ENCODE data around the gene FHDC1. TPM values are rescaled to one million over a fixed set of nuclear protein-coding genes. Genes with fewer than 3 reads are reported as not detected.

FHDC1 gene, protein sequence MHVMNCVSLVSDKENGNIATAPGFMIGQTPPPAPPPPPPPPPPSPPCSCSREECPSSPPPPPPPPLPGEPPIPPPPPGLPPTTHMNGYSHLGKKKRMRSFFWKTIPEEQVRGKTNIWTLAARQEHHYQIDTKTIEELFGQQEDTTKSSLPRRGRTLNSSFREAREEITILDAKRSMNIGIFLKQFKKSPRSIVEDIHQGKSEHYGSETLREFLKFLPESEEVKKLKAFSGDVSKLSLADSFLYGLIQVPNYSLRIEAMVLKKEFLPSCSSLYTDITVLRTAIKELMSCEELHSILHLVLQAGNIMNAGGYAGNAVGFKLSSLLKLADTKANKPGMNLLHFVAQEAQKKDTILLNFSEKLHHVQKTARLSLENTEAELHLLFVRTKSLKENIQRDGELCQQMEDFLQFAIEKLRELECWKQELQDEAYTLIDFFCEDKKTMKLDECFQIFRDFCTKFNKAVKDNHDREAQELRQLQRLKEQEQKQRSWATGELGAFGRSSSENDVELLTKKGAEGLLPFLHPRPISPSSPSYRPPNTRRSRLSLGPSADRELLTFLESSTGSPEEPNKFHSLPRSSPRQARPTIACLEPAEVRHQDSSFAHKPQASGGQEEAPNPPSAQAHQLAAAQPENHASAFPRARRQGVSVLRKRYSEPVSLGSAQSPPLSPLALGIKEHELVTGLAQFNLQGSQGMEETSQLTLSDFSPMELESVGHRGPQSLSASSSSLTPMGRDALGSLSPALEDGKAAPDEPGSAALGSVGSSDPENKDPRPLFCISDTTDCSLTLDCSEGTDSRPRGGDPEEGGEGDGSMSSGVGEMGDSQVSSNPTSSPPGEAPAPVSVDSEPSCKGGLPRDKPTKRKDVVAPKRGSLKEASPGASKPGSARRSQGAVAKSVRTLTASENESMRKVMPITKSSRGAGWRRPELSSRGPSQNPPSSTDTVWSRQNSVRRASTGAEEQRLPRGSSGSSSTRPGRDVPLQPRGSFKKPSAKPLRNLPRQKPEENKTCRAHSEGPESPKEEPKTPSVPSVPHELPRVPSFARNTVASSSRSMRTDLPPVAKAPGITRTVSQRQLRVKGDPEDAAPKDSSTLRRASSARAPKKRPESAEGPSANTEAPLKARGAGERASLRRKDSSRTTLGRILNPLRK
- total RNA-seq (2022) (6.0 and 7.8 TPM in 2 replicates), Bru-seq, nascent RNA (percentile 59 among the genes with signal in this experiment), BruChase-seq, experiment 1, labeled RNA remaining after a 6-hour chase (percentile 45 among the genes with signal in this experiment), BruChase-seq, experiment 2, labeled RNA remaining after a 2-hour chase (percentile 49 among the genes with signal in this experiment)
- long read RNA-seq, full-length matches to known transcripts: 1 of 3 reads
- long read RNA-seq, partial matches to known transcripts: 0 of 3 reads
- long read RNA-seq, other reads (novel, unspliced or antisense): 2 of 3 reads

DNA sequence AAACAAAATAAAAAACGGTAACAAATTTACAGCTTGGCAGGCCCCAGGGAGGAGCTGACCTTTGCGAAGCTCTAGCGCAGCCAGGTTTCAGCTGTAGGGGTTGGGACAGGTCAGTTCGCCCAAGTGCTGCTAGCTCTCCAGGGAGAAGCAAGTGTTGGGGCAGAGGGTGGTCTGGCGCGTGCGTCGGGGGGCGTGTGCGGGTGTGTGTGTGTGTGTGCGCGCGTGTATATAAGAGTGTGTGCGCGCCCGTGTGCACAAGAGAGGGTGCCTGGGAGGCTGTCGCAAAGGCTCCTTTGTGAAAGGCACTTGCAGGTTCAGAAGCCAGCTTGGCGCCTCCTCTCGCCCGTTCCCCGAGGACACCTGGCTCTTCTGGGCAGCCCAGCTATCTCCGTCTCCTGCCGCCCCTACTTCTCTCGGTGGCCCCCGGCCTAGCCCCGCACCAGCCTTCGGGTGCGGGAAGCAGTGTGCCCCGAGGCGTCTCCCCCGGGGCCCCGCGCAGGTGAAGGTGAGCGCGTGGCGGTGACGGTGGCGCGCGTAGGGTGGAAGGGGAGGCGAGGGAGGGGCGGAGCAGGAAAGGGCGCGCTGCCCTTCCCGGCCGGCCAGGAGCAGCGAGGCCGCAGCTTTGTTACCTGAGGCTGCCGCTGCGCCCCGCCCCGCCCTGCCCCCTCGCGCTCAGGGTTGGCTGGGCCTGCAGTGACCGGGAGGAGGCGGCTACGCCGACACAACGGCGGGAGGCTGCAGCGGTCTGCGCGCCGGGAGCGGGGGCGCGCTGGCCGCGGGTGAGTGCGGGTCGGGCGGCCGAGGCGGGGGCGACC lies at the start of gene FHDC1:
FHDC1 (plus strand) TSS at position 693 of the 815 bp plus-strand sequence. CDS start 6,735 bp downstream, outside the sequence.
- peaks cover 23% of the 10 kb centered on the region for H3K36me3 Mint-ChIP-seq (ENCODE audit: insufficient read depth, unreplicated experiment)
- DNase-seq: peak; percentile 80
- TSS peak; percentile 79 for BruUV-seq (replicated peaks)
- H3K9me3 Mint-ChIP-seq (ENCODE audit: low read depth, unreplicated experiment): no peaks in the 10 kb centered on the region
- peak; percentile 14 for TF ChIP-seq CTCF (IDR thresholded peaks at IDR 0.05; ENCODE audit: unreplicated experiment)
- intact Hi-C loops (cut with micrococcal nuclease; ENCODE audit: unreplicated experiment): loop anchor here (10.0 kb wide), 2 partner anchors 81 to 151 kb away; no protein-coding TSS in a partner anchor
- peaks cover 19% of the 10 kb centered on the region for H3K4me1 Mint-ChIP-seq (ENCODE audit: low read depth, unreplicated experiment)
- no peaks in the 10 kb centered on the region for H3K27me3 Mint-ChIP-seq (ENCODE audit: unreplicated experiment)
- peak within 1 kb of the TSS; percentile 66 for H3K27ac Mint-ChIP-seq (ENCODE audit: unreplicated experiment)
- CTCF ChIA-PET: interaction anchor here (0.7 to 1.5 kb wide), 4 partner anchors 21 to 192 kb away, joined by 3 to 5 read pairs (median 4); no protein-coding TSS in a partner anchor
- peak within 1 kb of the TSS; percentile 74 for H3K4me3 Mint-ChIP-seq (ENCODE audit: low read depth, unreplicated experiment)

GRCh38 chr4:152887981-152888380 lies 48.1 kb upstream of the FHDC1 start:
- H3K9me3 Mint-ChIP-seq (ENCODE audit: low read depth, unreplicated experiment): no peaks in the 10 kb centered on the region
- H3K4me3 Mint-ChIP-seq (ENCODE audit: low read depth, unreplicated experiment): no peak overlapping the region
- H3K27me3 Mint-ChIP-seq (ENCODE audit: unreplicated experiment): no peaks in the 10 kb centered on the region
- TF ChIP-seq CTCF (IDR thresholded peaks at IDR 0.05; ENCODE audit: unreplicated experiment): no peak
- no TSS peak for BruUV-seq (replicated peaks)
- CTCF ChIA-PET: no interaction called here
- H3K27ac Mint-ChIP-seq (ENCODE audit: unreplicated experiment): no peak overlapping the region
- no peak for DNase-seq
- intact Hi-C loops (cut with micrococcal nuclease; ENCODE audit: unreplicated experiment): no loop called here
- no peaks in the 10 kb centered on the region for H3K4me1 Mint-ChIP-seq (ENCODE audit: low read depth, unreplicated experiment)
- peaks cover 12% of the 10 kb centered on the region for H3K36me3 Mint-ChIP-seq (ENCODE audit: insufficient read depth, unreplicated experiment)

GRCh38 chr4:152892974-152893373 lies 43.1 kb upstream of the FHDC1 start:
- Mint-ChIP-seq H3K4me1 (ENCODE audit: low read depth, unreplicated experiment) (peaks cover 9% of the 10 kb centered on the region), H3K9me3 (ENCODE audit: low read depth, unreplicated experiment) (no peaks in the 10 kb centered on the region), H3K36me3 (ENCODE audit: insufficient read depth, unreplicated experiment) (peaks cover 25% of the 10 kb centered on the region), H3K27me3 (ENCODE audit: unreplicated experiment) (no peaks in the 10 kb centered on the region), H3K4me3 (ENCODE audit: low read depth, unreplicated experiment) (no peak overlapping the region), H3K27ac (ENCODE audit: unreplicated experiment) (no peak overlapping the region)
- intact Hi-C loops (cut with micrococcal nuclease; ENCODE audit: unreplicated experiment): no loop called here
- CTCF ChIA-PET: no interaction called here
- no peak for DNase-seq
- TF ChIP-seq CTCF (IDR thresholded peaks at IDR 0.05; ENCODE audit: unreplicated experiment): no peak
- no TSS peak for BruUV-seq (replicated peaks)
